ENCODE measurements around the gene ZNF148.
"Not testable (repeated sequence)": the region's sequence is repeated elsewhere in the genome, so short reads cannot be mapped to it uniquely, and the experiment has no call there.

The ZNF148 gene, protein sequence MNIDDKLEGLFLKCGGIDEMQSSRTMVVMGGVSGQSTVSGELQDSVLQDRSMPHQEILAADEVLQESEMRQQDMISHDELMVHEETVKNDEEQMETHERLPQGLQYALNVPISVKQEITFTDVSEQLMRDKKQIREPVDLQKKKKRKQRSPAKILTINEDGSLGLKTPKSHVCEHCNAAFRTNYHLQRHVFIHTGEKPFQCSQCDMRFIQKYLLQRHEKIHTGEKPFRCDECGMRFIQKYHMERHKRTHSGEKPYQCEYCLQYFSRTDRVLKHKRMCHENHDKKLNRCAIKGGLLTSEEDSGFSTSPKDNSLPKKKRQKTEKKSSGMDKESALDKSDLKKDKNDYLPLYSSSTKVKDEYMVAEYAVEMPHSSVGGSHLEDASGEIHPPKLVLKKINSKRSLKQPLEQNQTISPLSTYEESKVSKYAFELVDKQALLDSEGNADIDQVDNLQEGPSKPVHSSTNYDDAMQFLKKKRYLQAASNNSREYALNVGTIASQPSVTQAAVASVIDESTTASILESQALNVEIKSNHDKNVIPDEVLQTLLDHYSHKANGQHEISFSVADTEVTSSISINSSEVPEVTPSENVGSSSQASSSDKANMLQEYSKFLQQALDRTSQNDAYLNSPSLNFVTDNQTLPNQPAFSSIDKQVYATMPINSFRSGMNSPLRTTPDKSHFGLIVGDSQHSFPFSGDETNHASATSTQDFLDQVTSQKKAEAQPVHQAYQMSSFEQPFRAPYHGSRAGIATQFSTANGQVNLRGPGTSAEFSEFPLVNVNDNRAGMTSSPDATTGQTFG

GRCh38 chr3:125374996-125375941 lies at the start of gene ZNF148:
Gene ZNF148 (minus strand): TSS chr3:125375325. CDS start chr3:125313640, 61,685 bp downstream.
- peak; percentile 95 for DNase-seq

- DNase-seq: no peak
Measured at GRCh38 chr3:125418306-125418705, 43.2 kb upstream of the ZNF148 start.

GRCh38 chr3:125416235-125416634 lies 41.1 kb upstream of the ZNF148 start:
- no peak for DNase-seq

DNA sequence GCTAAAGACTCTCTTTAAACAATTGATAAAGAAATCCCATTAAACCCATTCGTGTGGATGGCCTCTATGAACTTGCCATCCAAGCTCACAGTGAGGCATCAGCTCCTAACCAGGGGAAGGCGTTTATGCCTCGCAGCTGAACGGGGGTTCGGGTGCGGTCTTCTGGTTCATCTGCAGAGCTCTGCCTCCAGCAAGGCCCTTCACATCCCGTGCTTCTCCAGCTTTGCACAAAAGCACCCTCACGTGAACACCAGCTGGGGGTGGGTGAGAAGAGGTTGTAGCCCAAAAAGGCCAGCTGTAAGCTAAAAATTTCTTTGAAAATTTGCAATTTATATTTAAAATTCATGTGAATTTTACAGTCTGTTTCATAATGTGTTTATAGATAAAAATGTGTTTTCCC lies 39.5 kb upstream of the ZNF148 start:
- no peak for DNase-seq

GRCh38 chr3:125410922-125411321 lies 35.8 kb upstream of the ZNF148 start:
- no peak for DNase-seq

DNA sequence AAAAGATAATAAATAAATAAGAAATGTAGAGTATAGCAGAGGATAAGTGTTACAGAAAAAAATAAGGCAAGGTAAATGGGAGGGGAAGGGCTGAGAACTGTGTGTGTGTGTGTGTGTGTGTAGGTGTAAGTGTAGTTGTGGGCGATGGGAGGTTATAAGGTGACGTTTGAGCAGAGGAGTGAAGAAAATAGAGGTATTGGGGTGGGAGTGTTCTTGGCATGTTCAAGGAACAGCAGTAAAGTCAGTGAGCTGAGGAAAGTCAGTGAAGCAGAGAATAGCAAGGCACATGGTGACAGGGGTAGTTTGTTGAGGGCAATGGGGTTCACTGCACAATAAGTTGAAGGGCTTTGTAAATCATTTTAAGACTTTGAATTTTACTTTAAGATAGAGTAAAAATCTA lies 30.9 kb upstream of the ZNF148 start:
- DNase-seq: no peak

DNA sequence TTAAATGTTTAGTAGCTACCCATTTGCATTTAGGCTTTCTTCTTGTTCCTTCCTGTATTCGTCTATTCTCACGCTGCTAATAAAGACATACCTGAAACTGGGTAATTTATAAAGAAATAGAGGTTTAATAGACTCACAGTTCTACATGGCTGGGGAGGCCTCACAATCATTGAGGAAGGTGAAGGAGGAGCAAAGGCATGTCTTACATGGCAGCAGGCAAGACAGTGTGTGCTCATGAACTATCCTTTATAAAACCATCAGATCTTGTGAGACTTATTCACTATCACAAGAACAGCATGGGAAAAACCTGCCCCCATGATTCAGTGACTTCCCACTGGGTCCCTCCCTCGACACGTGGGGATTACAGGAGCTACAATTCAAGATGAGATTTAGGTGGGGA lies 30.4 kb upstream of the ZNF148 start:
- not testable (repeated sequence) for DNase-seq

DNA sequence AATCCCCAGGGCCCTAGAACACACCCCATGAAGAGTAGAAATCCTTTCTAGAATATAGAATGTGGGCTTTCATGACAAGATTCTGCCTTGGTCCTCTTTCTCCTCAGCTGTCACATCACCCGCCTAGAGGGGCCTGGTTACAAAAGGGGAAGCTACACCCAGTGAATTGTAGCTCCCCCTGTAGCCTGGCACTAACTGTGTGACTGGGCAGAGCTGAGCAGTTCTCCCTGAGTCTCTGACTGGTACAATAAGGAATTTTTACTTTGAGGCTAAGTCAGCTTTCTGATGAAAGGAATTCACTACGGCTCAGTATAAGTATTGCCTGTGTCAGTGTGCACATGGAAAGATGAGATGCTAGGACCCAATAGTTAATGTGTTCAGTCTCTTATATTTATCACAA lies 28.7 kb upstream of the ZNF148 start:
- no peak for DNase-seq

- no peak for DNase-seq
Measured at GRCh38 chr3:125402639-125403038, 27.5 kb upstream of the ZNF148 start.

GRCh38 chr3:125401402-125401801 lies 26.3 kb upstream of the ZNF148 start:
- DNase-seq: no peak

- DNase-seq: no peak
Measured at GRCh38 chr3:125398952-125399351, 23.8 kb upstream of the ZNF148 start.

- DNase-seq: no peak
Measured at GRCh38 chr3:125395091-125395490, 20.0 kb upstream of the ZNF148 start.

GRCh38 chr3:125394406-125394805 lies 19.3 kb upstream of the ZNF148 start:
- DNase-seq: no peak

- DNase-seq: no peak
Measured at GRCh38 chr3:125389282-125389681, 14.2 kb upstream of the ZNF148 start.

DNA sequence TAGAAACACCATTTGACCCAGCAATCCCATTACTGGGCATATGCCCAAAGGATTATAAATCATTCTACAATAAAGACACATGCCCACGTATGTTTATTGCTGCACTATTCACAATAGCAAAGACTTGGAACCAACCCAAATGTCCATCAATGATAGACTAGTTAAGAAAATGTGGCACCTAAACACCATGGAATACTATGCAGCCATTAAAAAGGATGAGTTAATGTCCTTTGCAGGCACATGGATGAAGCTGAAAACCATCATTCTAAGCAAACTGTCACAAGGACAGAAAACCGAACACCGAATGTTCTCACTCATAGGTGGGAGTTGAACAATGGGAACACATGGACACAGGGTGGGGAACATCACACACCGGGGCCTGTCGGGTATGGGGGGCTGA lies 13.2 kb upstream of the ZNF148 start:
- DNase-seq: not testable (repeated sequence)

DNA sequence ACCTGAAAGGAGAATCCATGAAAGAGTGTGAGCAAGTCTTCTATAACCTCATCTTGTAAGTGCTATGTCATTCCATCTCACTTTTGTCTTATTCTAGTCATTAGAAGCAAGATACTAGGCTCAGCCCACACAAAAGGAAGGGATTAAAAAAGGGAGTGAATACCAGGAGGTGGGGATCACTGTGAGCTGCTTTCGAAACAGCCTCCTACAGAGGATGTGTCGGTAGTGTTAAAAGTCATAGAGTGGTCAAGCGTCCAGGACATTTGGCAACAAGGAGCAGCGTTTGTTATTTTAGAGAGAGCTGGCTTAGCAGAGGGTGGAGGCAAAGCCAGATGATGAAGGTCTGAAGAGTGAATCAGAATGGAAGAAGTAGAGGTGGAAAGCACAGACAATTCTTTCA lies 11.7 kb upstream of the ZNF148 start:
- no peak for DNase-seq

DNA sequence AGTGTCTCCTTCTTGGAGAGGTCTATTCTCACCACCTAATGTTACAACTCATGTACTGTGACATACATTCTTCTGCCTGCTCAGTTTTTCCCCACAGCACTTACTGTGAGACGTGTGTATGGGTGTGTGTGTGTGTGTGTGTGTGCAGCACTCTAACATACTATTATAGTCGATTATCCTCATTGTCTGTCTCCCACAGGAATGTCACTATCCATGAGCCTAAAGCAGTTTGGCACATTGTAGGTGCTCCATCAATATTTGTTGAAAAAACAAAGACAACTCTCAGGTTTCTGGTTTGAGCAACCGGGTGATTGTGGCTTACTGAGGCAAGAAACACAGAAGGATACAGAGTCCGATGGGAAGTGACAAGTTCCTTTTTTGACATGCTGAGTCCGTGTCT lies 8.6 kb upstream of the ZNF148 start:
- DNase-seq: no peak

- no peak for DNase-seq
Measured at GRCh38 chr3:125382298-125382697, 7.2 kb upstream of the ZNF148 start.

DNA sequence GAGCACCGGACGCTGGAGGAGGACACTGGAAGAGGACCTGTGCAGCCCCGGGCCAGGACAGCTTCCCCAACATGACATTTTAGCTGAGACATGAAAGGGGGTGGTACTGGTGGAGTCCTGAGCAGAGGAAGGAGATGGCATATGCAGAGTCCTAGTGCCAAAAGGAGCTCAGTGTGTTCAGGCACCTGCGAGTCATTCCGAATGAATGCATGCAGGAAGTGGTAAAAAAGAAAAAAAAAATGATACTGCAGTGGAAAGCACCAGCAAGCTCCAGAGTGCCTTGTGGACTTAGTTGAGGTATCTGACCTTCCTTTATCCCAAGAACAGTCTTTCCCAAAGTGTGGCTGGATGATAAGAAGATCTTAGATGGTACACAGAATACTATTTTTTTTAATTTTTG lies 6.6 kb upstream of the ZNF148 start:
- DNase-seq: no peak

DNA sequence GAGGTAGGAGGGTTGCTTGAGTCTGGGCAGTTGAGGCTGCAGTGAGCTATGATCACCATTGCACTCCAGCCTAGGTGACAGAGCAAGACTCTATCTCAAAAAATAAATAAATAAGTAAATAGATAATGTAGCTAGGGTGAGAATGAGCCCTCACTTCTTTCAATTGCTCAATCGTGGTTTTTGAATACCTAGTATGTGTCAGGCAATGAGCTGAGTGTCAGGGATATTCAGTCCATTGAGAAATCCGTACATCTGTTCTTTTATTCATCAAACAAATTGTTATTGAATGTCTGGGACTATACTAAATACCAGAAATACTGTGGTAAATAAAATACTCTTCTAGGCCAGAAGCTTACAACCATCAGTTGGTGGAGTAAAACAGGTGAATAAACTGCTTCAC lies 6.2 kb upstream of the ZNF148 start:
- no peak for DNase-seq

DNA sequence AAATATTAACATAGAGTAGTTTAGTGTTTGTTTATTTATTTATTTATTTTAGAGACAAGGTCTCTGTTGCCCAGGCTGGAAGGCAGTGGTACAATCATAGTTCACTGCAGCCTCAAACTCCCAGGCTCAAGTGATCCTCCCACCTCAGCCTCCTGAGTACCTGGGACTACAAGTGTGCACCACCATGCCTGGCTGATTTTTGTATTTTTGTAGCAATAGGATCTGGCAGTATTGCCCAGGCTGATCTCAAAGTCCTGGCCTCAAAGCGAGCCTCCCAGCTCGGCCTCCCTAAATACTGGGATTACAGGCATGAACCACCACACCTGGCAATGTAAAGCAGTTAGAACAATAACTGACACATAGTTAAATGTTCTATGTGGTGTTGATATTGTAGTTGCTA lies 4.4 kb upstream of the ZNF148 start:
- no peak for DNase-seq

DNA sequence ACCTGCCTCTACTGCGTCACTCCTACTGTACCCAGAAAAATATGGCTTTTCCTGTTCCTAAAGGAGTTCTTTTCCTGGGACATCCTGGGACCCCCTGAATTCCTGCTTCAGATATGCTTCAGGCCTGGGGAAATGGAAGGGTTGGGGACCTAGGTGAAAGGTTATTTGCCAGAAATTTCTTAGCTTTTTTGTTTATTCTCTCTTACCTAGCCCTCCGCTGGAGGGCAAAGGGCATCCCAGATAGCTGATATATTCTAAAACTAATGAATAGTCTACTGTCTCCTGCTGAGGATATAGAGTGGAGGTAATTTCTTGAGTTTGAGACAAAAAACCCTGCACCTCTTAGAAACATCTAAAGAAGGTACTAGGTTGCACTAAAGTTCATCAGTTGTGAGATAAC lies 3.6 kb upstream of the ZNF148 start:
- DNase-seq: no peak
